A549 (cell line): ENCODE data around the gene KNDC1. TPM values are rescaled to one million over a fixed set of nuclear protein-coding genes. Genes with fewer than 3 reads are reported as not detected.
"Not testable (repeated sequence)": the region's sequence is repeated elsewhere in the genome, so short reads cannot be mapped to it uniquely, and the experiment has no call there.

Source experiments
- ATAC-seq, 2 experiments: fragments of 200-7000 bp in 1 of 2; fragments of >200 bp in 1 of 2; cut with Nextera tagmentation in 1 of 2; cut with Tn5 transposase in 1 of 2; 3 replicates each; pipeline versions ENCODE4 v1.8.0 to v1.9.1; 2018 to 2020; ENCODE audit warnings: mild to moderate bottlenecking in 1 of 2, moderate library complexity in 1 of 2
- CTCF ChIA-PET: fragments of 300-600 bp; sonication (Branson Sonifier 250); formaldehyde crosslinking; extraction: SDS; loops from one replicate; lab custom pipeline; 2021; ENCODE audit warnings: antibody characterized with exemption, inconsistent platforms; lab: Yijun Ruan, JAX
- POLR2A ChIA-PET: fragments of 350-600 bp; formaldehyde crosslinking; extraction: SDS; loops from one replicate; lab custom pipeline; 2021; ENCODE audit warnings: antibody characterized with exemption, inconsistent platforms; lab: Yijun Ruan, JAX
- DNase-seq, 2 experiments: peaks; one replicate each; pipeline versions ENCODE4 v3.0.0 to v3.0.0-alpha.2; 2011 to 2016; ENCODE audit warnings: low read depth in 1 of 2, low spot score in 1 of 2
- FAIRE-seq: peaks from 2 replicates; lab custom pipeline; 2011; peaks lifted over from hg19 to GRCh38; lab: Jason Lieb, UNC
- H3K27ac ChIP-seq, 2 experiments: fragments of >200 bp; sonication (Bioruptor Twin); formaldehyde crosslinking; 3 replicates each; pipeline ENCODE4 v1.5.1; 2016 to 2017
- H3K4me1 ChIP-seq: fragments of >200 bp; sonication (Bioruptor Twin); formaldehyde crosslinking; 3 replicates; pipeline ENCODE4 v1.6.1; 2016
- H3K4me2 ChIP-seq: fragments of >200 bp; sonication (Bioruptor Twin); formaldehyde crosslinking; 3 replicates; pipeline ENCODE4 v1.6.1; 2016
- H3K4me3 ChIP-seq: fragments of >200 bp; sonication (Bioruptor Twin); formaldehyde crosslinking; 3 replicates; pipeline ENCODE4 v1.5.1; 2016
- H3K9me3 ChIP-seq: fragments of >200 bp; sonication (Bioruptor Twin); formaldehyde crosslinking; 3 replicates; pipeline ENCODE4 v1.6.1; 2016
- CBX8 ChIP-seq: fragments of 200-600 bp; sonication (generic); IDR thresholded peaks from 2 replicates; pipeline ENCODE4 v1.6.1; 2016
- CHD4 ChIP-seq: fragments of 200-600 bp; sonication (generic); IDR thresholded peaks from 2 replicates; pipeline ENCODE4 v1.6.1; 2016; ENCODE audit warnings: antibody characterized with exemption, mild to moderate bottlenecking, borderline replicate concordance
- FOSB ChIP-seq: fragments of 250-450 bp; sonication (Bioruptor Pico); IDR thresholded peaks from 2 replicates; pipeline ENCODE4 v1.5.0; 2020; ENCODE audit warnings: mild to moderate bottlenecking, moderate library complexity
- FOSL2 ChIP-seq, 2 experiments: fragments of 450-650 bp in 1 of 2; fragments of >200 bp in 1 of 2; sonication (Bioruptor Twin) in 1 of 2; formaldehyde crosslinking; IDR thresholded peaks; 2 replicates each; pipeline versions ENCODE4 v1.5.0 to v1.6.1; 2016 to 2020; ENCODE audit warnings: mild to moderate bottlenecking in 1 of 2, moderate library complexity in 1 of 2
- GATA3 ChIP-seq: IDR thresholded peaks from 2 replicates; pipeline ENCODE4 v1.6.1; 2012; ENCODE audit warnings: borderline replicate concordance
- KDM5A ChIP-seq: fragments of 200-600 bp; sonication (generic); IDR thresholded peaks from 2 replicates; pipeline ENCODE4 v1.6.1; 2016; ENCODE audit warnings: antibody characterized with exemption, mild to moderate bottlenecking
- MAFK ChIP-seq: fragments of 450-650 bp; IDR thresholded peaks from 2 replicates; pipeline ENCODE4 v1.6.1; 2014; ENCODE audit not compliant: partially characterized antibody
- SREBF2 ChIP-seq: fragments of 450-650 bp; IDR thresholded peaks from 2 replicates; pipeline ENCODE4 v1.6.1; 2014; ENCODE audit warnings: mild to moderate bottlenecking, moderate library complexity
- TP53 ChIP-seq: fragments of 250-450 bp; sonication (Bioruptor Pico); IDR thresholded peaks from 2 replicates; pipeline ENCODE4 v1.5.0; 2021; ENCODE audit warnings: mild to moderate bottlenecking, moderate library complexity
- WGBS: methylation state at CpG from one replicate; pipeline ENCODE4 v1.1.6; 2017; ENCODE audit errors: missing lambda C conversion rate; 5-methylcytosine and 5-hydroxymethylcytosine counted together
- polyA plus RNA-seq, 4 experiments: library from polyadenylated mRNA; depleted of rRNA in 3 of 4; stranded (reverse); fragments of >200 nt; fragmentation: RNase III in 1 of 4; extraction: RNeasy Plus Mini Kit Qiagen cat#74134 plus additional on column Dnase treatment in 1 of 4; gene quantifications; 2 replicates in 3 of 4; 3 replicates in 1 of 4; pipeline ENCODE4 v1.2.3, GENCODE V29; 2011 to 2017
- TF ChIP-seq, protein P1 (sequence below): fragments of 200-600 bp; sonication (generic); IDR thresholded peaks from 2 replicates; pipeline ENCODE4 v1.6.1; 2016; ENCODE audit warnings: antibody characterized with exemption, mild to moderate bottlenecking, moderate library complexity
- TF ChIP-seq, protein P2 (sequence below): fragments of >200 bp; sonication (Bioruptor Twin); formaldehyde crosslinking; IDR thresholded peaks from 3 replicates; pipeline ENCODE4 v1.5.1; 2016
- TF ChIP-seq, protein P3 (sequence below): fragments of >200 bp; sonication (Bioruptor Twin); formaldehyde crosslinking; IDR thresholded peaks from 3 replicates; pipeline ENCODE4 v1.6.1; 2016
- TF ChIP-seq, protein P4 (sequence below): IDR thresholded peaks from 2 replicates; pipeline ENCODE4 v1.6.1; 2012

The KNDC1 gene
- polyA plus RNA-seq, 2 of the 4 experiments (the other 2 are of a cell fraction) = 0.56 to 0.63 TPM

DNA sequence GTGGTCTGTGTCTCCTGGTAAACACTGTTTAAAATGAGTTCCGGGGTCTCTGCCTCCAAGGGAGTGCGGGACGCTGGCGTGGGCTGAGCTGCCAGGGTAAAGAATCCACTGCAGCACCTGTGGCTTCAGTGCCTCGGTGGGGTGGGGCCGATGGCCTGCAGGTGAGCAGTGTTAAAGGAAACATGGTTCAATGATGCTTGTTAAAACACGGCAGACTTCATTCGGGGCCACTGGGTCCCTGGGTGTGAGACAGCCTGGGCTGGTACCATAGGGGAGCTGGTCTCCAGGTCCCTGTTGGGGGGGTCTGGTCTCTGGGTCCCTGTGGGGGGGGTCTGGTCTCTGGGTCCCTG is 24.9 kb upstream of the KNDC1 start (continued):
- TF ChIP-seq, protein P1, sequence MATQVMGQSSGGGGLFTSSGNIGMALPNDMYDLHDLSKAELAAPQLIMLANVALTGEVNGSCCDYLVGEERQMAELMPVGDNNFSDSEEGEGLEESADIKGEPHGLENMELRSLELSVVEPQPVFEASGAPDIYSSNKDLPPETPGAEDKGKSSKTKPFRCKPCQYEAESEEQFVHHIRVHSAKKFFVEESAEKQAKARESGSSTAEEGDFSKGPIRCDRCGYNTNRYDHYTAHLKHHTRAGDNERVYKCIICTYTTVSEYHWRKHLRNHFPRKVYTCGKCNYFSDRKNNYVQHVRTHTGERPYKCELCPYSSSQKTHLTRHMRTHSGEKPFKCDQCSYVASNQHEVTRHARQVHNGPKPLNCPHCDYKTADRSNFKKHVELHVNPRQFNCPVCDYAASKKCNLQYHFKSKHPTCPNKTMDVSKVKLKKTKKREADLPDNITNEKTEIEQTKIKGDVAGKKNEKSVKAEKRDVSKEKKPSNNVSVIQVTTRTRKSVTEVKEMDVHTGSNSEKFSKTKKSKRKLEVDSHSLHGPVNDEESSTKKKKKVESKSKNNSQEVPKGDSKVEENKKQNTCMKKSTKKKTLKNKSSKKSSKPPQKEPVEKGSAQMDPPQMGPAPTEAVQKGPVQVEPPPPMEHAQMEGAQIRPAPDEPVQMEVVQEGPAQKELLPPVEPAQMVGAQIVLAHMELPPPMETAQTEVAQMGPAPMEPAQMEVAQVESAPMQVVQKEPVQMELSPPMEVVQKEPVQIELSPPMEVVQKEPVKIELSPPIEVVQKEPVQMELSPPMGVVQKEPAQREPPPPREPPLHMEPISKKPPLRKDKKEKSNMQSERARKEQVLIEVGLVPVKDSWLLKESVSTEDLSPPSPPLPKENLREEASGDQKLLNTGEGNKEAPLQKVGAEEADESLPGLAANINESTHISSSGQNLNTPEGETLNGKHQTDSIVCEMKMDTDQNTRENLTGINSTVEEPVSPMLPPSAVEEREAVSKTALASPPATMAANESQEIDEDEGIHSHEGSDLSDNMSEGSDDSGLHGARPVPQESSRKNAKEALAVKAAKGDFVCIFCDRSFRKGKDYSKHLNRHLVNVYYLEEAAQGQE = no peak
- no peak for TF ChIP-seq SREBF2

DNA sequence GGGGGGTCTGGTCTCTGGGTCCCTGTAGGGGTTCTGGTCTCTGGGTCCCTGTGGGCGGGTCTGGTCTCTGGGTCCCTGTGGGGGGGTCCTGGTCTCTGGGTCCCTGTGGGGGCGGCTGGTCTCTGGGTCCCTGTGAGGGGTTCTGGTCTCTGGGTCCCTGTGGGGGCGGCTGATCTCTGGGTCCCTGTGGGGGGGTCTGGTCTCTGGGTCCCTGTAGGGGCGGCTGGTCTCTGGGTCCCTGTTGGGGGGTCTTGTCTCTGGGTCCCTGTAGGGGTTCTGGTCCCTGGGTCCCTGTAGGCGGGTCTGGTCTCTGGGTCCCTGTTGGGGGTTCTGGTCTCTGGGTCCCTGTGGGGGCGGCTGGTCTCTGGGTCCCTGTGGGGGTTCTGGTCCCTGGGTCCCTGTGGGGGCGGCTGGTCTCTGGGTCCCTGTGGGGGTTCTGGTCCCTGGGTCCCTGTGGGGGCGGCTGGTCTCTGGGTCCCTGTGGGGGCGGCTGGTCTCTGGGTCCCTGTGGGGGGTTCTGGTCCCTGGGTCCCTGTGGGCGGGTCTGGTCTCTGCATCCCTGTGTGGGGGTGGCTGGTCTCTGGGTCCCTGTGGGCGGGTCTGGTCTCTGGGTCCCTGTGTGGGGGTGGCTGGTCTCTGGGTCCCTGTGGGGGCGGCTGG is 22.4 kb upstream of the KNDC1 start:
- H3K9me3 ChIP-seq, CTCF ChIA-PET, ATAC-seq, H3K4me3 ChIP-seq, H3K4me1 ChIP-seq, FAIRE-seq, H3K27ac ChIP-seq, DNase-seq, H3K4me2 ChIP-seq, POLR2A ChIA-PET: not testable (repeated sequence)
- no CpG with 5 or more reads among the region's 12 CpGs for WGBS

DNA sequence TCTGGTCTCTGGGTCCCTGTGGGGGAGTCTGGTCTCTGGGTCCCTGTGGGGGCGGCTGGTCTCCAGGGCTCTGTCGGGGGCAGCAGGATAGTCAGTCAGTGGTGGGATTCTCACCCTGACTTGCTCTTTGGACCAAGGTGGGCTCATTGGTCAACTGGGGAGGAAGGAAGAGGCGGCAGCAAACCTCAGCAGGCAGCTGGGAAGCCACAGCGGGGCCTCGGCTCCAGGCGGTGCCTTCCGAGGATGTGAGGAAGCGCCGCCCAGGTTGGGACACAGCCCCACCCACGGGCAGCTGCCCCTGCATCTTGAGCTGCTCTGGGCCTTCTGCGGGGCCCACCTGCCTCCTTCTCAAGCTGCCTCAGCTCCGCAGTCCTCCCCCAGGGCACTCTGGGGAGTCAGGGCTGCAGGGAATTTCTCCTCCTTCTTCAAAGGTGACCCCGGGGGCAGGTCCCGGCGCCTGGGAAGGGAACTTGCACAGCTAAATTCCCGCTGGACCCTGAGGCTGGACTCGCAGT is 20.4 kb upstream of the KNDC1 start:
- Histone ChIP-seq H3K9me3 (no peaks in the 10 kb centered on the region), H3K4me1 (no peaks in the 10 kb centered on the region; the same call in 2 of the 3 replicates), H3K4me3 (no peak overlapping the region), H3K27ac (no peak overlapping the region), H3K4me2 (no peak overlapping the region)
- CTCF ChIA-PET = interaction anchor here (0.6 to 1.6 kb wide), 3 partner anchors 14 to 200 kb away, joined by 3 to 4 read pairs (median 3); no protein-coding TSS in a partner anchor
- POLR2A ChIA-PET = no interaction called here
- ATAC-seq (no peak), FAIRE-seq (no peak)
- no peak for TF ChIP-seq FOSL2 (IDR thresholded peaks at IDR 0.05)
- TF ChIP-seq FOSL2 (CRISPR knock-in tag; IDR thresholded peaks at IDR 0.05) = no peak
- TF ChIP-seq CHD4 = no peak
- TF ChIP-seq, protein P2, sequence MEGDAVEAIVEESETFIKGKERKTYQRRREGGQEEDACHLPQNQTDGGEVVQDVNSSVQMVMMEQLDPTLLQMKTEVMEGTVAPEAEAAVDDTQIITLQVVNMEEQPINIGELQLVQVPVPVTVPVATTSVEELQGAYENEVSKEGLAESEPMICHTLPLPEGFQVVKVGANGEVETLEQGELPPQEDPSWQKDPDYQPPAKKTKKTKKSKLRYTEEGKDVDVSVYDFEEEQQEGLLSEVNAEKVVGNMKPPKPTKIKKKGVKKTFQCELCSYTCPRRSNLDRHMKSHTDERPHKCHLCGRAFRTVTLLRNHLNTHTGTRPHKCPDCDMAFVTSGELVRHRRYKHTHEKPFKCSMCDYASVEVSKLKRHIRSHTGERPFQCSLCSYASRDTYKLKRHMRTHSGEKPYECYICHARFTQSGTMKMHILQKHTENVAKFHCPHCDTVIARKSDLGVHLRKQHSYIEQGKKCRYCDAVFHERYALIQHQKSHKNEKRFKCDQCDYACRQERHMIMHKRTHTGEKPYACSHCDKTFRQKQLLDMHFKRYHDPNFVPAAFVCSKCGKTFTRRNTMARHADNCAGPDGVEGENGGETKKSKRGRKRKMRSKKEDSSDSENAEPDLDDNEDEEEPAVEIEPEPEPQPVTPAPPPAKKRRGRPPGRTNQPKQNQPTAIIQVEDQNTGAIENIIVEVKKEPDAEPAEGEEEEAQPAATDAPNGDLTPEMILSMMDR = no peak
- TF ChIP-seq, protein P1 = no peak
- TF ChIP-seq, protein P3, sequence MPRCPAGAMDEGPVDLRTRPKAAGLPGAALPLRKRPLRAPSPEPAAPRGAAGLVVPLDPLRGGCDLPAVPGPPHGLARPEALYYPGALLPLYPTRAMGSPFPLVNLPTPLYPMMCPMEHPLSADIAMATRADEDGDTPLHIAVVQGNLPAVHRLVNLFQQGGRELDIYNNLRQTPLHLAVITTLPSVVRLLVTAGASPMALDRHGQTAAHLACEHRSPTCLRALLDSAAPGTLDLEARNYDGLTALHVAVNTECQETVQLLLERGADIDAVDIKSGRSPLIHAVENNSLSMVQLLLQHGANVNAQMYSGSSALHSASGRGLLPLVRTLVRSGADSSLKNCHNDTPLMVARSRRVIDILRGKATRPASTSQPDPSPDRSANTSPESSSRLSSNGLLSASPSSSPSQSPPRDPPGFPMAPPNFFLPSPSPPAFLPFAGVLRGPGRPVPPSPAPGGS = no peak
- no peak for TF ChIP-seq GATA3
- TF ChIP-seq, protein P4, sequence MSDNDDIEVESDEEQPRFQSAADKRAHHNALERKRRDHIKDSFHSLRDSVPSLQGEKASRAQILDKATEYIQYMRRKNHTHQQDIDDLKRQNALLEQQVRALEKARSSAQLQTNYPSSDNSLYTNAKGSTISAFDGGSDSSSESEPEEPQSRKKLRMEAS = no peak
- TF ChIP-seq KDM5A = no peak
- no peak for TF ChIP-seq CBX8
- no peak for TF ChIP-seq TP53 (CRISPR knock-in tag)
- TF ChIP-seq FOSB (CRISPR knock-in tag) = no peak
- no peak for TF ChIP-seq MAFK
- TF ChIP-seq, all 56 proteins: peak for 0
- 37% methylated on average over 10 of the region's 17 CpGs for WGBS
- DNase-seq = no peak
